Dendritic cell treated with granulocyte-macrophage colony-stimulating factor and Interleukin-4, amounts not matched to agents 40 ng/mL and 50 ng/mL, for 4 days (primary cell): Measurements from ENCODE around the gene BORCS5.
"Not testable (repeated sequence)": the region's sequence is repeated elsewhere in the genome, so short reads cannot be mapped to it uniquely, and the experiment has no call there.

Experiments used
- H3K27ac Mint-ChIP-seq: one replicate; pipeline ENCODE4 v1.8.0; 2022; ENCODE audit warnings: mild to moderate bottlenecking, mixed read lengths
- H3K27me3 Mint-ChIP-seq: one replicate; pipeline ENCODE4 v1.8.0; 2022; ENCODE audit warnings: mild to moderate bottlenecking, mixed read lengths
- H3K36me3 Mint-ChIP-seq: one replicate; pipeline ENCODE4 v1.8.0; 2022; ENCODE audit warnings: low read depth, mixed read lengths
- H3K4me1 Mint-ChIP-seq: one replicate; pipeline ENCODE4 v1.8.0; 2022; ENCODE audit warnings: low read depth, mixed read lengths
- H3K4me3 Mint-ChIP-seq: one replicate; pipeline ENCODE4 v1.8.0; 2022; ENCODE audit warnings: mild to moderate bottlenecking, moderate library complexity, mixed read lengths
- H3K9me3 Mint-ChIP-seq: one replicate; pipeline ENCODE4 v1.8.0; 2022; ENCODE audit warnings: mixed read lengths
- intact Hi-C: fragments of 100-400 bp; cut with micrococcal nuclease; formaldehyde crosslinking; loops from one replicate; pipeline ENCODE4 v1.15.0; 2022

Gene BORCS5

DNA sequence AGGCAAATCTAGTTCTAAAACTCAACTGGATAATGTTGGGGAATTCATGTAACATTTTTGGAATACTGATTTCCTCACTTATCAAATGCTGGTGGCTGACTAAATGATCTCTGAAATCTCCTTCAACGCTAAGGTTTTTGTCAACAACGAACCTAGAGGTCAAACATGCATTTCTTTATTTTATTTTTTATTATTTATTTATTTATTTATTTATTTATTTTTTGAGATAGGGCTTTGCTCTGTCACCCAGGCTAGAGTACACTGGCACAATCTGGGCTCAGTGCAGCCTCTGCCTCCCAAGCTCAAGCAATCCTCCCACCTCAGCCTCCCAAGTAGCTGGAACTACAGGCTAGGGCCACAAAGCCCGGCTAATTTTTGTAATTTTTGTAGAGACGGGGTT lies 141.3 kb downstream of the BORCS5 start:
- Mint-ChIP-seq H3K9me3 (no peaks in the 10 kb centered on the region), H3K4me3 (no peak overlapping the region), H3K27ac (no peak overlapping the region), H3K36me3 (no peaks in the 10 kb centered on the region), H3K27me3 (no peaks in the 10 kb centered on the region), H3K4me1 (peaks cover 7% of the 10 kb centered on the region)
- intact Hi-C loops = no loop called here

- Mint-ChIP-seq H3K27me3 (no peaks in the 10 kb centered on the region), H3K4me1 (peaks cover 7% of the 10 kb centered on the region), H3K36me3 (no peaks in the 10 kb centered on the region), H3K27ac (no peak overlapping the region), H3K9me3 (no peaks in the 10 kb centered on the region), H3K4me3 (no peak overlapping the region)
- intact Hi-C loops = no loop called here
These were observed 143.2 kb downstream of the BORCS5 start for GRCh38 chr12:12499909-12500604.

GRCh38 chr12:12501121-12501520 lies 144.2 kb downstream of the BORCS5 start:
- Mint-ChIP-seq H3K4me3 (no peak overlapping the region), H3K9me3 (no peaks in the 10 kb centered on the region), H3K27me3 (no peaks in the 10 kb centered on the region), H3K27ac (no peak overlapping the region), H3K4me1 (peaks cover 7% of the 10 kb centered on the region), H3K36me3 (no peaks in the 10 kb centered on the region)
- intact Hi-C loops = no loop called here

GRCh38 chr12:12502130-12502814 lies 145.4 kb downstream of the BORCS5 start:
- H3K36me3 Mint-ChIP-seq, H3K27ac Mint-ChIP-seq, H3K4me3 Mint-ChIP-seq, H3K27me3 Mint-ChIP-seq, intact Hi-C loops, H3K4me1 Mint-ChIP-seq, H3K9me3 Mint-ChIP-seq: not testable (repeated sequence)

GRCh38 chr12:12502815-12503151 lies 145.9 kb downstream of the BORCS5 start:
- Mint-ChIP-seq H3K4me3 (no peak overlapping the region), H3K4me1 (peaks cover 7% of the 10 kb centered on the region), H3K36me3 (no peaks in the 10 kb centered on the region), H3K27ac (no peak overlapping the region), H3K9me3 (no peaks in the 10 kb centered on the region), H3K27me3 (no peaks in the 10 kb centered on the region)
- intact Hi-C loops = no loop called here

DNA sequence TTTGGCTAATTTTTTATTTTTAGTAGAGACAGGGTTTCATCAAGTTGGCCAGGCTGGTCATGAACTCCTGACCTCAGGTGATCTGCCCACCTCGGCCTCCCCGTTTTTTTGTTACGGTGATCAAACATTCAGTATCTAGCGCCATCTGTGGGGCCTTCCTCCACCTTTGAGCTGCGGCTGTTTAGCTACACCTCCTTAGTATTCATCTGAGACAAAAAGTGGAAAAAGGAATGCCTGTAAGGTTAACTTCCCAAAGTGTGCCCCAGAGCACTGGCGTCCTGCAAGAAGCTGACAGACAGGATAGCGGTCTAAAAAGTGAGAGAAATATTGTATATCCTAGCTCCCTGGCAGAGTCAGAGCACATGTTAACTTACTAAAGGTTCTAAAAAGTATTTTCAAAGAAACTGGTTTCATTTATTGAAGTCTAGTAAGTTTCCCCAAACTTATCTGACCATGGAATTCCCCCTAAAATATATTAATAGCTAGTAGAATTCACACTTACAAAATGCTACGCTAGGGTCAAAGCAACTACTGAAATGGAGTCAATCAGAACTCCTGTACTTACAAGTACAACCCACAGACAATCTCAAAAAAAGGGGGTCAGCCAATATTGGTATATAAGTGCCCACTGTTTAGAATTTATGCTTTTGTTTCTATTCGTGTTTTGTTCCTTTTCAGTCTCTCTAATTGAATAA lies 146.7 kb downstream of the BORCS5 start:
- intact Hi-C loops = no loop called here
- no peaks in the 10 kb centered on the region for H3K9me3 Mint-ChIP-seq
- H3K36me3 Mint-ChIP-seq = no peaks in the 10 kb centered on the region
- H3K27ac Mint-ChIP-seq = no peak overlapping the region
- H3K4me3 Mint-ChIP-seq = no peak overlapping the region
- no peaks in the 10 kb centered on the region for H3K27me3 Mint-ChIP-seq
- H3K4me1 Mint-ChIP-seq = peaks cover 7% of the 10 kb centered on the region

DNA sequence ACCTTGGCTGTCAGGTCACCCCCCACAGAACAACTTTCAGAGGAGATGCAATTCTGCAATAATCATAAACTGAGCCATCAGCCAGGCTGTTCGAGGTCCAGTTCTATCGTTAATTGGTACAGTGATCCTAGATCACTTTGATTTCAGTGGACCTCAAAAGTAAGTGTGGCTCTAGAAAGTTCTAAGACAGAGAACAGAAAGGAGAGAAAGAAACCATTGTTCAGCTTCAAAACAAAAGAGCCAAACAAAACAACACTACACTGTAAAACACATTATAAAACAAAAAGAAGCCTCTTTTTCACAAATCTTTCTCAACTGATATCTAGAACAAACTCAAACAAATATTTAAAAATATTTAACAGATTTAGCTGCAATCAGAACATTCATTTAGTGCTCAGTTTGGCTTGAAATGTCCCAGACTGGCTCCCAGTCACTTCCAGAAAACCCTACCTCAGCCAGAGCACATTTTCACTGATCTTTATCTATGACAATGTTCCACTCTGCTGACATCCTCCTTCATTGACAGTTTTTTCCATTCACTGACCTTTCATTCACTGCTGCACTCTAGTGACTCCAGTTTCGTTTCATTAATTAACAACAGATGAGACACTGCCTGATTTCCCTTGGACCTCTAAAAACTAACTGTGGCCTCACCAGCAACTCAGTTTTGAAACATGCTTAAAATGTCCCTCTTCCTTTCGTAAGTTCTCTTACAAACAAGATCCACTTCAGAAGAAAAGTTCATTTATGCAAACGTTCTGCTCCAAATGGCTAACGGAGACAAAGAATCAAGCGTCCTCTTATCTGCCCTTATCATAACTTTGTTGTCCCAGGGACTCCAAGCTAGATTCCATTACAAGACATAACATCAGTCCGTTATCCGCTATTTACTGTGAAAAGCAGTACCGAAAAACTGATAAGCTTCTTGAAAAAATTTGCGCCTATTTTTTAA lies 148.9 kb downstream of the BORCS5 start:
- Mint-ChIP-seq H3K27ac (no peak overlapping the region), H3K4me1 (peaks cover 6% of the 10 kb centered on the region), H3K4me3 (no peak overlapping the region), H3K9me3 (no peaks in the 10 kb centered on the region), H3K27me3 (no peaks in the 10 kb centered on the region), H3K36me3 (no peaks in the 10 kb centered on the region)
- intact Hi-C loops = no loop called here

DNA sequence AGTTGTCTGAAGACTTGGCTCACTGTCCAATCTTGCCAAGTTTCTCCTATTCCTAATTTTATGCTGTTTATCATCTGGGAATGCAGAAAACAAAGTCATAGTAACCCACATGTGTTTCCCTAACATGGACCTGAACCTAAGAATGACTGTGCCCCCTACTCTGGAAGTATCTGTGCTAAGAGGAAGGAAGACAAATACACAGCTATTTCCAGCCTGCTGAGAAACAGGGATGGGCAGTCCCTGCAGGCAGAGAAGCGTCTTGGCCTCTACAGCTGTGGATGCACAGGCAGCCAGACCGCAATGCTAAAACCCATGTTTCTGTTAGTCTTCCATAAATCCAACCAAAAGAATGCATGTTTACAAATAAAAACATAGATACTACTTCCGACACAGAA lies 149.6 kb downstream of the BORCS5 start:
- Mint-ChIP-seq H3K4me1 (no peaks in the 10 kb centered on the region), H3K27ac (no peak overlapping the region), H3K36me3 (no peaks in the 10 kb centered on the region), H3K4me3 (no peak overlapping the region), H3K9me3 (no peaks in the 10 kb centered on the region), H3K27me3 (no peaks in the 10 kb centered on the region)
- intact Hi-C loops = no loop called here

GRCh38 chr12:12507121-12507520 lies 150.2 kb downstream of the BORCS5 start:
- H3K36me3 Mint-ChIP-seq = no peaks in the 10 kb centered on the region
- H3K4me3 Mint-ChIP-seq = no peak overlapping the region
- intact Hi-C loops = no loop called here
- no peaks in the 10 kb centered on the region for H3K27me3 Mint-ChIP-seq
- no peaks in the 10 kb centered on the region for H3K4me1 Mint-ChIP-seq
- no peaks in the 10 kb centered on the region for H3K9me3 Mint-ChIP-seq
- no peak overlapping the region for H3K27ac Mint-ChIP-seq

DNA sequence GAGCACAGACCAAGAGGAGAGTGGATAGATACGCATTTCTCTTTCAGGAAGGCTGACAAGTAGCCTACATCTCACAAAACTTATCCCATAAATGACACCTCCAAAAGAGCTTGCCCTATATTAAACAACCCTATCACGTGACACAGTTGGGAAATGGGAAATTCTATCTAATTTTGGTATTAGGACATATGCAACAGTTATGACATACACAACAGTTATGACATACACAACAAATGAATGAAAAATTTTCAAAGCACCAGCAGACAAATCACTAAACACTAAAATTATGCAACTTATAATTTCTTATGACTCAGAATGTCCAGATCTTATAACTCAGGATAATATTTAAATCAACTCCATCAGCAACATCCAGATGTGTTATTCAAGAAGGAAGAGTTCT lies 151.7 kb downstream of the BORCS5 start:
- no peaks in the 10 kb centered on the region for H3K9me3 Mint-ChIP-seq
- no peak overlapping the region for H3K27ac Mint-ChIP-seq
- no peaks in the 10 kb centered on the region for H3K36me3 Mint-ChIP-seq
- no peaks in the 10 kb centered on the region for H3K4me1 Mint-ChIP-seq
- H3K27me3 Mint-ChIP-seq = no peaks in the 10 kb centered on the region
- no peak overlapping the region for H3K4me3 Mint-ChIP-seq
- intact Hi-C loops = no loop called here

- no peaks in the 10 kb centered on the region for H3K9me3 Mint-ChIP-seq
- peaks cover 6% of the 10 kb centered on the region for H3K36me3 Mint-ChIP-seq
- no peak overlapping the region for H3K27ac Mint-ChIP-seq
- H3K4me1 Mint-ChIP-seq = no peaks in the 10 kb centered on the region
- H3K27me3 Mint-ChIP-seq = no peaks in the 10 kb centered on the region
- intact Hi-C loops = no loop called here
- no peak overlapping the region for H3K4me3 Mint-ChIP-seq
These were observed 153.3 kb downstream of the BORCS5 start for GRCh38 chr12:12510141-12510540.

DNA sequence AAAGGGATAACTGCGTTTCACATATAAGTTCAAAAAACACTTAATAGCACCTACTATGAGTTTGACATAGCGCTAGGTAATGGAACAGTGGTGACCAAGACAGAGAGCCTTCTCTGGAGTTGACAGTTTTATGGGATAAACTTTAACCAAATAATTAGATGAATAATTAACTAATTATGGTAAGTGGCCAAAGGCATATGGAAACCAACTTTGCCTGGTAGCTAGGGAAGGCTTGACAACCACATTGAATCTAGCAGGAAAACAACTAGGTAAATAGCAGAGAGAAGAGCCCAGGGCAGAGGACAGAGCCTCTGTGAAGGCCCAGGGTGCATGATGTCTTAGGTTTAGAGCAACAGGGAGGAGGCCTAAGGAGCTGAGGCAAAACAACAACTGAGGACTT lies 153.7 kb downstream of the BORCS5 start:
- Mint-ChIP-seq H3K27ac (no peak overlapping the region), H3K27me3 (no peaks in the 10 kb centered on the region), H3K4me3 (no peak overlapping the region), H3K4me1 (no peaks in the 10 kb centered on the region), H3K9me3 (no peaks in the 10 kb centered on the region), H3K36me3 (peaks cover 6% of the 10 kb centered on the region)
- intact Hi-C loops = no loop called here

DNA sequence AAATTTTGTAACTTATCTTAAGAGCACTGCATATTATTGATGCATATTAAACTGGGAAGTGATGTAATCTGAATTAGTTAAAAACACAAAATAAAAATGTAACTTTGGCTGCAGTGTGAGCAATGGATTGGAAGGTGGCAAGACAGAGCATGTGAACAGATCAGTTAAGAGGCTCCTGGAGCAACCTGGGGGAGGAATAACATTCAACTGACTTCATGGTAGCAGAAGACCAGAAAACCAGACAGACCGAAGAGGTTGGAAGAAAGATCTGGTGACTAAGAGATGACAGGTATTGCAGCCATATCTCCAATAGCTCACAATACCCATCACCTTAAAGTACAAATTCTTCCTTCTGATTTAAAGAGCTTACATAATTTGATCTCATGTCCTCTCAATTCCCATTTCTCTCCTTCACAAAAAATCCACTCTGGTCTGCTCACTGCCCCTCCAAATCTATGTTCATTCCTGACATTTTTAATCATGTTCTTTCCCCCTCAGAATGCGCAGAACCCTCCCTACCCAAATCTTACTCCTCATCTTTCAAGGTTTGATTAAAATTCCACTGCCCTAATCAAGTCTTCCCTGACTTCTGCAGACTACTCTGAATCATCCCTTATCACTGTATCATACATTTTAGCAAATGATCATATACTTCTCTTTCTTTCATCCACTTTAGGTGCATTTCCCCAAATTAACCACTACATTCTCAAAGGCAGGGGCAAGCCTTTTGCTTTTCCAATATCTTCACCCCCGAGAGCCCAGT lies 154.3 kb downstream of the BORCS5 start:
- H3K4me3 Mint-ChIP-seq = no peak overlapping the region
- H3K9me3 Mint-ChIP-seq = no peaks in the 10 kb centered on the region
- no peak overlapping the region for H3K27ac Mint-ChIP-seq
- intact Hi-C loops = no loop called here
- H3K27me3 Mint-ChIP-seq = no peaks in the 10 kb centered on the region
- H3K4me1 Mint-ChIP-seq = no peaks in the 10 kb centered on the region
- H3K36me3 Mint-ChIP-seq = peaks cover 6% of the 10 kb centered on the region
